ENCODE measurements around the gene PTPN14.

DNA sequence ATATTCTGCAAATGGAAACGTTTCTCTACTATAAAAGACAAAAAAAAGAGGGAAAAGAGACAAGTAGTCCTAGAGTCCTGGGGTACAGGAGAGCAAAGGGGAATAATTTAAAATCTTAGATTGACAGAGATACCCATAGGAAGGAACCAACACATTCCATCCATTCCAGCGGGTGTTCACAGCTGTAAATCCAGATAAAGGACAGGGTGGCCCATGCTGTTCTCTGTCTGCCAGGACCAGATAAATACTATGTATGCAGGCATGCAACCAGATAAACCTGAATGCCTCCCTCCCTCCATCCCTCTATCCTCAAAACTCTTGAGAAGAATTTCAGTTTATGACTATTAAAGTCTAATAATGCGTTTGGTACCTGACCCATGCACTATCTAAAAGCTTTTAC, 131.8 kb downstream of the PTPN14 start:
- TF ChIP-seq, protein P1, sequence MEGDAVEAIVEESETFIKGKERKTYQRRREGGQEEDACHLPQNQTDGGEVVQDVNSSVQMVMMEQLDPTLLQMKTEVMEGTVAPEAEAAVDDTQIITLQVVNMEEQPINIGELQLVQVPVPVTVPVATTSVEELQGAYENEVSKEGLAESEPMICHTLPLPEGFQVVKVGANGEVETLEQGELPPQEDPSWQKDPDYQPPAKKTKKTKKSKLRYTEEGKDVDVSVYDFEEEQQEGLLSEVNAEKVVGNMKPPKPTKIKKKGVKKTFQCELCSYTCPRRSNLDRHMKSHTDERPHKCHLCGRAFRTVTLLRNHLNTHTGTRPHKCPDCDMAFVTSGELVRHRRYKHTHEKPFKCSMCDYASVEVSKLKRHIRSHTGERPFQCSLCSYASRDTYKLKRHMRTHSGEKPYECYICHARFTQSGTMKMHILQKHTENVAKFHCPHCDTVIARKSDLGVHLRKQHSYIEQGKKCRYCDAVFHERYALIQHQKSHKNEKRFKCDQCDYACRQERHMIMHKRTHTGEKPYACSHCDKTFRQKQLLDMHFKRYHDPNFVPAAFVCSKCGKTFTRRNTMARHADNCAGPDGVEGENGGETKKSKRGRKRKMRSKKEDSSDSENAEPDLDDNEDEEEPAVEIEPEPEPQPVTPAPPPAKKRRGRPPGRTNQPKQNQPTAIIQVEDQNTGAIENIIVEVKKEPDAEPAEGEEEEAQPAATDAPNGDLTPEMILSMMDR (IDR thresholded peaks at IDR 0.05; ENCODE audit: borderline replicate concordance, extremely low read depth, low read length, poor library complexity, severe bottlenecking): no peak
- TF ChIP-seq EZH2 (IDR thresholded peaks at IDR 0.05; ENCODE audit: borderline replicate concordance, low read depth, low read length, severe bottlenecking): no peak
